HL-60/S4 treated with retinoic acid at 250 ng/mL for 4 days and 3 days (cell line): ENCODE data around the gene FMR1NB.

Source experiments
- in situ Hi-C: fragments of 300-500 bp; cut with MboI; formaldehyde crosslinking; loops from 2 replicates; pipeline ENCODE4 v1.7.0; 2022; ENCODE audit warnings: low sequenced_read_pairs

FMR1NB gene

GRCh38 chrX:147981038-147981752 lies at the start of gene FMR1NB:
Gene FMR1NB (plus strand): TSS chrX:147981337. CDS start chrX:147981403, 66 bp downstream.
- in situ Hi-C loops, result no loop called here

- in situ Hi-C loops, result no loop called here
Observed at GRCh38 chrX:147933815-147934214, 47.3 kb upstream of the FMR1NB start.

GRCh38 chrX:147935156-147935758 lies 45.9 kb upstream of the FMR1NB start:
- in situ Hi-C loops, result no loop called here

- in situ Hi-C loops, result no loop called here
Observed at GRCh38 chrX:147945286-147945685, 35.9 kb upstream of the FMR1NB start.

GRCh38 chrX:147948531-147948930 lies 32.6 kb upstream of the FMR1NB start:
- in situ Hi-C loops, result no loop called here

- in situ Hi-C loops, result no loop called here
Observed at GRCh38 chrX:147950352-147950751, 30.8 kb upstream of the FMR1NB start.

- in situ Hi-C loops, result no loop called here
Observed at GRCh38 chrX:147953976-147954375, 27.2 kb upstream of the FMR1NB start.

GRCh38 chrX:147957291-147957690 lies 23.8 kb upstream of the FMR1NB start:
- in situ Hi-C loops, result no loop called here

- in situ Hi-C loops, result no loop called here
Observed at GRCh38 chrX:147958291-147958690, 22.8 kb upstream of the FMR1NB start.

- in situ Hi-C loops, result no loop called here
Observed at GRCh38 chrX:147960722-147961121, 20.4 kb upstream of the FMR1NB start.

- in situ Hi-C loops, result no loop called here
Observed at GRCh38 chrX:147962476-147962875, 18.7 kb upstream of the FMR1NB start.

- in situ Hi-C loops, result no loop called here
Observed at GRCh38 chrX:147978931-147979330, 2.2 kb upstream of the FMR1NB start.

- in situ Hi-C loops, result no loop called here
Observed at GRCh38 chrX:148020329-148020728, 39.2 kb downstream of the FMR1NB start.

- in situ Hi-C loops, result no loop called here
Observed at GRCh38 chrX:148024425-148025148, 43.5 kb downstream of the FMR1NB start.

GRCh38 chrX:148035380-148035779 lies 54.2 kb downstream of the FMR1NB start:
- in situ Hi-C loops, result no loop called here

- in situ Hi-C loops, result no loop called here
Observed at GRCh38 chrX:148037020-148037419, 55.9 kb downstream of the FMR1NB start.

GRCh38 chrX:148043271-148043855 lies 62.2 kb downstream of the FMR1NB start:
- in situ Hi-C loops, result no loop called here

GRCh38 chrX:148047200-148047599 lies 66.1 kb downstream of the FMR1NB start:
- in situ Hi-C loops, result no loop called here

GRCh38 chrX:148049441-148049840 lies 68.3 kb downstream of the FMR1NB start:
- in situ Hi-C loops, result no loop called here

GRCh38 chrX:148051973-148052372 lies 70.8 kb downstream of the FMR1NB start:
- in situ Hi-C loops, result no loop called here

- in situ Hi-C loops, result no loop called here
Observed at GRCh38 chrX:148067285-148067684, 86.1 kb downstream of the FMR1NB start.
